GM20000 (cell line): ENCODE measurements around the gene TTC27.
"Not testable (repeated sequence)": the region's sequence is repeated elsewhere in the genome, so short reads cannot be mapped to it uniquely, and the experiment has no call there.

Experiments
- DNase-seq: peaks from one replicate; pipeline ENCODE4 v3.0.0; 2012; ENCODE audit warnings: low spot score
- TF ChIP-seq, protein P1 (sequence below): IDR thresholded peaks from 2 replicates; pipeline ENCODE4 v1.5.1; 2012; ENCODE audit warnings: mild to moderate bottlenecking, control low read depth; ENCODE audit errors: extremely low read depth, missing control alignments

The TTC27 gene

DNA sequence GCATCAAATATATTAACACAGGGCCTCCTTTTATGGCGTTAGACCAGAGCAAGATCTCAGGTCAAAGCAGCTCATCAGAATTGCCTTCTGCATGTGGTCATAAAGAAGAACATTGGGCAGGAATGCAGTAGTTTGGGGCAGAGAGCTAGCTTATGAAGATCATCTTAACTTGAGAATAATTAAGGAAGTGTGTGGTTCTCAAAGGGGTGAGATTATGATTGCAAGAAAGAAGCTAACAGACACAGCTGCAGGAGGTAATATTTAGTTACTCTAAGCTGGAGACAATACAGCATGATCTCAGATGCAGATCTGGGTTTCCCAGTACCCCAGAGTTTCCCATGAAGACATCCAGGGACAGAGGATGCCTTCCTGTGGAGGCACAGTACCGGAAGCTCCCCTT, 91.6 kb downstream of the TTC27 start:
- no peak for DNase-seq
- TF ChIP-seq, protein P1, sequence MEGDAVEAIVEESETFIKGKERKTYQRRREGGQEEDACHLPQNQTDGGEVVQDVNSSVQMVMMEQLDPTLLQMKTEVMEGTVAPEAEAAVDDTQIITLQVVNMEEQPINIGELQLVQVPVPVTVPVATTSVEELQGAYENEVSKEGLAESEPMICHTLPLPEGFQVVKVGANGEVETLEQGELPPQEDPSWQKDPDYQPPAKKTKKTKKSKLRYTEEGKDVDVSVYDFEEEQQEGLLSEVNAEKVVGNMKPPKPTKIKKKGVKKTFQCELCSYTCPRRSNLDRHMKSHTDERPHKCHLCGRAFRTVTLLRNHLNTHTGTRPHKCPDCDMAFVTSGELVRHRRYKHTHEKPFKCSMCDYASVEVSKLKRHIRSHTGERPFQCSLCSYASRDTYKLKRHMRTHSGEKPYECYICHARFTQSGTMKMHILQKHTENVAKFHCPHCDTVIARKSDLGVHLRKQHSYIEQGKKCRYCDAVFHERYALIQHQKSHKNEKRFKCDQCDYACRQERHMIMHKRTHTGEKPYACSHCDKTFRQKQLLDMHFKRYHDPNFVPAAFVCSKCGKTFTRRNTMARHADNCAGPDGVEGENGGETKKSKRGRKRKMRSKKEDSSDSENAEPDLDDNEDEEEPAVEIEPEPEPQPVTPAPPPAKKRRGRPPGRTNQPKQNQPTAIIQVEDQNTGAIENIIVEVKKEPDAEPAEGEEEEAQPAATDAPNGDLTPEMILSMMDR = no peak

GRCh38 chr2:32719933-32720716, 92.3 kb downstream of the TTC27 start:
- TF ChIP-seq, protein P1 = no peak
- DNase-seq = no peak

DNA sequence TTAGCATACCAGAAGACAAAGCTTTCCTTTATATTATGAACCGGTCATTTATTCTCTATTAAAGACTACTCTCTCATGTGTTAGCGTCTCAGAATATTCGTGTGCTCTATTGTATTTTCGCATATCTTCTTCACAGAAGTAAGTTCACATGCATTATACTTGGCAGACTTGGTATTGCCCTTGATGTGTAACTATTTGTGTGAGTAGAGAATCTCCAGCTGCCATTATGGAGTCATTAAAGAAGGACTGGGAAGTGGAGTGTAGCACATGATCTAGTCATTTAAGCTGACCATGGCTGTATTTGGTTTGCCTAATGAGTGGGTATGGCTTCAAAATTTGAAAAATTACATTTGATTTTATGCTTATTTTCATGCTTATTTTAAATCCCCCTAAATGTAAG, 92.9 kb downstream of the TTC27 start:
- TF ChIP-seq, protein P1 = no peak

DNA sequence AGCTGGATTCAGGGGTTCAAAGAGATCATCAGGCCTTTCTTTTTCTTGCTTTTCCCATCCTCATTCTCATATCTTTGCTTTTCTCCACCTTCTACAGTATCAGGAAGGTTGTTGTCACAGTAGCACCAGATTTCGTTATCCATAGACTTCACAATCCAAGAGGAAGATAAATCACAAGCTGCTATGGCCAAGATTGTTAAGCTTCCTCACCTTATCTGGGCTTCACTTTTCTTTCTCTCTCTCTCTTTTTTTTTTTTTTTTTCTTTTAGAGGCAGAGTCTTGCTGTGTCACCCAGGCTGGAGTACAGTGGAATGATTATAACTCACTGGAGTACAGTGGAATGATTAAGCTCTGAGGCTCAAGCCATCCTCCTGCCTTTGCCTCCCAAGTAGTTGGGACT, 93.5 kb downstream of the TTC27 start:
- TF ChIP-seq, protein P1 = no peak
- DNase-seq = no peak

More for the DNA sequence above, 92.9 kb downstream of the TTC27 start:
- no peak for DNase-seq

- TF ChIP-seq, protein P1 = no peak
These were observed 95.7 kb downstream of the TTC27 start for GRCh38 chr2:32723467-32724079.

GRCh38 chr2:32726678-32727077, 98.8 kb downstream of the TTC27 start:
- not testable (repeated sequence) for DNase-seq

More at GRCh38 chr2:32723467-32724079, 95.7 kb downstream of the TTC27 start:
- no peak for DNase-seq

DNA sequence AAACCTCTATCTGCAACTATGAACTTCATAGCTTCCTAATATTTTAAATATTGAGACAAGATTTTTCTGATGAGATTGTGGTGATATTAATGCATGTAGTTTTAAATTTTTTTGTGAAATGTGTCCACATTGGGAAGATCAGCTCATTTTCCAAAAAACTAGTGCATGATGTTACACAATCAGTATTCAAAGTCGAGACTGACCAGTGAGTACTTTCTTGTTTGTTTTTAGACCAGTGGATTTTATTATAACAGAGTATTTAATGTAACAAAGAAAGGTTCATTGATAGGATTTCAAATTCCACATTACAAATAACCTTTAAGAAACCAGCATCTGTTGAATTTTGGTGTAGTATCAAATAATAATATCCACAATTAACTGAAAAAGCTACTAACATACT, 99.3 kb downstream of the TTC27 start:
- TF ChIP-seq, protein P1 = no peak
- DNase-seq = no peak

DNA sequence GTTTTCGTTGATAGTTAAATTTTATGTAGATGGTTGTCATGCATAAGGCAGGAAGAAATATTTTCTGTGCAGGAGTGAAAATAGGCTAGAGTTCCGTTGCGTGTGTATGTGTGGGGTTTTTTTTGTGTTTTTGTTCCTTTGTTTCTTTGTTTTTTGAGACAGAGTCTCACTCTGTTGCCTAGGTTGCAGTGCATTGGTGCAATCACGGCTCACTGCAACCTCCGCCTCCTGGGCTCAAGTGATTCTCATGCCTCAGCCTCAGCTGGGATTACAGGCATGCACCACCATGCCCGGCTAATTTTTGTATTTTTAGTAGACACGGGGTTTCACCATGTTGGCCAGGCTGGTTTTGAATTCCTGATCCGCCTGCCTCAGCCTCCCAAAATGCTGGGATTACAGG, 103.1 kb downstream of the TTC27 start:
- not testable (repeated sequence) for DNase-seq
